ENCODE measurements around the gene SLC12A8. TPM values are rescaled to one million over a fixed set of nuclear protein-coding genes. Genes with fewer than 3 reads are reported as not detected.

SLC12A8 gene
- total RNA-seq, 1 experiment from 2014 or later, result 57.8 TPM

- DNase-seq (ENCODE audit: low spot score), result no peak
Observed at GRCh38 chr3:125140011-125140817, 72.3 kb downstream of the SLC12A8 start.

- DNase-seq (ENCODE audit: low spot score), result no peak
Observed at GRCh38 chr3:125139386-125139785, 73.2 kb downstream of the SLC12A8 start.

- DNase-seq (ENCODE audit: low spot score), result no peak
Observed at GRCh38 chr3:125137358-125138033, 75.1 kb downstream of the SLC12A8 start.

GRCh38 chr3:125136966-125137357 is 75.6 kb downstream of the SLC12A8 start:
- no peak for DNase-seq (ENCODE audit: low spot score)

GRCh38 chr3:125136515-125136914 is 76.0 kb downstream of the SLC12A8 start:
- DNase-seq (ENCODE audit: low spot score), result no peak

- no peak for DNase-seq (ENCODE audit: low spot score)
Observed at GRCh38 chr3:125134952-125135351, 77.6 kb downstream of the SLC12A8 start.

- DNase-seq (ENCODE audit: low spot score), result no peak
Observed at GRCh38 chr3:125132815-125133214, 79.7 kb downstream of the SLC12A8 start.

- peak; percentile 16 for DNase-seq (ENCODE audit: low spot score)
Observed at GRCh38 chr3:125129512-125129997, 83.0 kb downstream of the SLC12A8 start.

- no peak for DNase-seq (ENCODE audit: low spot score)
Observed at GRCh38 chr3:125128861-125129501, 83.6 kb downstream of the SLC12A8 start.

- DNase-seq (ENCODE audit: low spot score), result no peak
Observed at GRCh38 chr3:125126323-125126722, 86.2 kb downstream of the SLC12A8 start.

GRCh38 chr3:125125821-125126245 is 86.7 kb downstream of the SLC12A8 start:
- no peak for DNase-seq (ENCODE audit: low spot score)

GRCh38 chr3:125123451-125124305 is 88.9 kb downstream of the SLC12A8 start:
- DNase-seq (ENCODE audit: low spot score), result no peak

GRCh38 chr3:125121246-125122010 is 91.1 kb downstream of the SLC12A8 start:
- no peak for DNase-seq (ENCODE audit: low spot score)

- DNase-seq (ENCODE audit: low spot score), result no peak
Observed at GRCh38 chr3:125120379-125121122, 92.0 kb downstream of the SLC12A8 start.

- no peak for DNase-seq (ENCODE audit: low spot score)
Observed at GRCh38 chr3:125119752-125120378, 92.7 kb downstream of the SLC12A8 start.

- no peak for DNase-seq (ENCODE audit: low spot score)
Observed at GRCh38 chr3:125118600-125118999, 93.9 kb downstream of the SLC12A8 start.

GRCh38 chr3:125117631-125118191 is 94.8 kb downstream of the SLC12A8 start:
- DNase-seq (ENCODE audit: low spot score), result no peak

- peak; percentile 12 for DNase-seq (ENCODE audit: low spot score)
Observed at GRCh38 chr3:125116311-125117080, 96.1 kb downstream of the SLC12A8 start.

Data from HT-29 (cell line).